IPS-20b (cell line): ENCODE results near the gene RNF10.
A peak's percentile ranks its signal among the peaks of the same experiment; 100 is the strongest.
"Not testable (repeated sequence)": the region's sequence is repeated elsewhere in the genome, so short reads cannot be mapped to it uniquely, and the experiment has no call there.

Experiments
- H3K27ac ChIP-seq: one replicate; pipeline ENCODE4 v1.5.1; 2013; ENCODE audit warnings: low read length
- H3K27me3 ChIP-seq: 2 replicates; pipeline ENCODE4 v1.6.1; 2013; ENCODE audit warnings: mild to moderate bottlenecking, low read length, inconsistent platforms; ENCODE audit not compliant: insufficient read depth
- H3K36me3 ChIP-seq: 2 replicates; pipeline ENCODE4 v1.6.1; 2013; ENCODE audit warnings: low read depth, mild to moderate bottlenecking, inconsistent platforms, low read length, moderate library complexity; ENCODE audit not compliant: insufficient read depth
- H3K4me1 ChIP-seq: 2 replicates; pipeline ENCODE4 v1.6.1; 2013; ENCODE audit warnings: mild to moderate bottlenecking, control low read depth, inconsistent platforms, low read length, moderate library complexity; ENCODE audit not compliant: insufficient read depth
- H3K4me3 ChIP-seq: 2 replicates; pipeline ENCODE4 v1.5.1; 2013; ENCODE audit warnings: mild to moderate bottlenecking, low read length, inconsistent platforms
- H3K9ac ChIP-seq: 2 replicates; pipeline ENCODE4 v1.6.1; 2013; ENCODE audit warnings: low read depth, mild to moderate bottlenecking, inconsistent platforms, low read length, moderate library complexity
- H3K9me3 ChIP-seq: 2 replicates; pipeline ENCODE4 v1.6.1; 2013; ENCODE audit warnings: mild to moderate bottlenecking, low read depth, low read length, inconsistent platforms; ENCODE audit not compliant: insufficient read depth

The RNF10 gene

DNA sequence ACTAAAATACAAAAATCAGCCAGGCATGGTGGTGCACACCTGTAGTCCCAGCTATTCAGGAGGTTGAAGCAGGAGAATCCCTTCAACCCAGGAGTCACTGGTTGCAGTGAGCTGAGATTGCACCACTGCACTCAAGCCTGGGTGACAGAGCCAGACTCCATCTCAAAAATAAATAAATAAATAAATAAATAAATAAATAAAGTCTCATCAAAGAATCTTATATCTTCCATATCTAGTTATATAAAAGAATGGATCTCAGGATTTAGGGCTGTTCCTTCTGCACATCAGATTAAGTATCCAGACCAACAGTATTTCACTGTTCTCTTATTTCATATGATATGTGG, 3.8 kb upstream of the RNF10 start:
- not testable (repeated sequence) for H3K36me3 ChIP-seq, H3K9ac ChIP-seq, H3K4me3 ChIP-seq, H3K4me1 ChIP-seq, H3K27me3 ChIP-seq, H3K9me3 ChIP-seq, H3K27ac ChIP-seq

DNA sequence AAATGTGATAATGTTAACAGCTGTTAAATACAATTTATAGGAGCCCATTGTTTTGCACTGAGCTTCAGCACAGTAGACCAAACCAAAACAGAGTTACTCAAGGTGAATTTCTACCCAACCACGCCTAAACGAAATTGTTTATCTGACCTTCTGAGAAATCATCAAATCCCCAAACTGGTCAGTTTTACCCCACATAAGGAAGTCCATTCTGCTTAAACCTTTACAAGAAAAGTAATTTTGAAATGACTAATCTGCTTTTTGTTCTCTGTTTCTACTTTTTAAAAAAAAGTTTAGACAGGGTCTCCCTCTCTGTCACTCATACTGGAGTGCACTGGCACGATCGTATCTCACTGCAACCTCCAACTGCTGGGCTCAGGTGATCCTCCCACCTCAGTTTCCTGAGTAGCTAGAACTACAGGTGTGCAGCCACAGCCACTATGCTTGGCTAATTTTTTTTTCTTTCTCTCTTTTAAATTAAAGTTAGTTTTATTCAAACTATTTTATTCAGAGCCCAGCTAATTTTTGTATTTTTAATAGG, 1.4 kb upstream of the RNF10 start:
- H3K9me3 ChIP-seq: no peaks in the 10 kb centered on the region
- H3K4me1 ChIP-seq: peaks cover 20% of the 10 kb centered on the region
- peaks cover 21% of the 10 kb centered on the region; the same call in 1 of the 2 replicates for H3K36me3 ChIP-seq
- H3K27me3 ChIP-seq: no peaks in the 10 kb centered on the region
- H3K4me3 ChIP-seq: no peak overlapping the region
- H3K27ac ChIP-seq: no peak overlapping the region
- H3K9ac ChIP-seq: no peak overlapping the region

GRCh38 chr12:120534703-120535655, 823 bp downstream of the RNF10 start:
- Histone ChIP-seq H3K27ac (no peak overlapping the region), H3K9me3 (no peaks in the 10 kb centered on the region), H3K9ac (peak overlapping the region; percentile 77), H3K4me3 (peak overlapping the region; percentile 81), H3K36me3 (peaks cover 34% of the 10 kb centered on the region; the same call in 1 of the 2 replicates), H3K27me3 (no peaks in the 10 kb centered on the region), H3K4me1 (peaks cover 24% of the 10 kb centered on the region)

DNA sequence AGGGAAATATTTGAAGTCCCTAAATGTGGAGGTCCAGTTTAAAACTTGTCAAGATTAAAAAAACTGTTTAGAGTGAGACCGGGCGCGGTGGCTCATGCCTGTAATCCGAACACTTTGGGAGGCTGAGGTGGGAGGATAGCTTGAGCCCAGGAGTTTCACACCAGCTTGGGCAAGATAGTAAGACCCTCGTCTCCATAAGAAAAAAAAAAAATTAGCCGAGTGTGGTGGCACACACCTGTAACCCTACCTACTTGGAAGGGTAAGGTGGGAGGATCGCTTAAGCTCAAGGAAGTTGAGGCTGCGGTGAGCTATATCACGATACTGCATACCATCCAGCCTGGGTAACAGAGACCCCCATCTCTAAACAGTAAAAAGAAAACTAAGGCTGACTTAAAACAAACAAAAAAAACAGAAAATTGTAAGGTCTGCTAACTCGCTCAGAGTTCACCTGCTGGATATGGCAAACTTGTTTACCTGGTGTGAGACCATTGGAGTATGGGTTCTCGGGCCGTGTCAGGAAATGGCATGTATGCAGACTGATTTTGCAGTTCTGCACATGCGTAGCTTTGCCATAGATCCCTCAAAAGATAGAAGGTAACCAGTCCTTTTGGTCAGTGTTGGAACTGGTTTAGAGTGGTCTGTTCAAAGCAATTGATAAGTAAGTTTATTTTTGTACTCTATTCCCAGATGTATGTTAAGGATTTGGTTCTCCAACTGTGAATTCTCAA, 2.1 kb downstream of the RNF10 start:
- Histone ChIP-seq H3K4me3 (peak overlapping the region; percentile 81), H3K36me3 (peaks cover 40% of the 10 kb centered on the region), H3K27me3 (no peaks in the 10 kb centered on the region), H3K9ac (peak overlapping the region; percentile 77; the same call in 1 of the 2 replicates), H3K9me3 (no peaks in the 10 kb centered on the region), H3K4me1 (peaks cover 24% of the 10 kb centered on the region), H3K27ac (no peak overlapping the region)

- Histone ChIP-seq H3K4me1 (peaks cover 24% of the 10 kb centered on the region), H3K4me3 (no peak overlapping the region; the same call in none of the 2 replicates), H3K27ac (no peak overlapping the region), H3K9me3 (no peaks in the 10 kb centered on the region), H3K36me3 (peaks cover 48% of the 10 kb centered on the region), H3K27me3 (no peaks in the 10 kb centered on the region), H3K9ac (peak overlapping the region; percentile 36; the same call in 1 of the 2 replicates)
These were observed 3.7 kb downstream of the RNF10 start for GRCh38 chr12:120537856-120538220.

DNA sequence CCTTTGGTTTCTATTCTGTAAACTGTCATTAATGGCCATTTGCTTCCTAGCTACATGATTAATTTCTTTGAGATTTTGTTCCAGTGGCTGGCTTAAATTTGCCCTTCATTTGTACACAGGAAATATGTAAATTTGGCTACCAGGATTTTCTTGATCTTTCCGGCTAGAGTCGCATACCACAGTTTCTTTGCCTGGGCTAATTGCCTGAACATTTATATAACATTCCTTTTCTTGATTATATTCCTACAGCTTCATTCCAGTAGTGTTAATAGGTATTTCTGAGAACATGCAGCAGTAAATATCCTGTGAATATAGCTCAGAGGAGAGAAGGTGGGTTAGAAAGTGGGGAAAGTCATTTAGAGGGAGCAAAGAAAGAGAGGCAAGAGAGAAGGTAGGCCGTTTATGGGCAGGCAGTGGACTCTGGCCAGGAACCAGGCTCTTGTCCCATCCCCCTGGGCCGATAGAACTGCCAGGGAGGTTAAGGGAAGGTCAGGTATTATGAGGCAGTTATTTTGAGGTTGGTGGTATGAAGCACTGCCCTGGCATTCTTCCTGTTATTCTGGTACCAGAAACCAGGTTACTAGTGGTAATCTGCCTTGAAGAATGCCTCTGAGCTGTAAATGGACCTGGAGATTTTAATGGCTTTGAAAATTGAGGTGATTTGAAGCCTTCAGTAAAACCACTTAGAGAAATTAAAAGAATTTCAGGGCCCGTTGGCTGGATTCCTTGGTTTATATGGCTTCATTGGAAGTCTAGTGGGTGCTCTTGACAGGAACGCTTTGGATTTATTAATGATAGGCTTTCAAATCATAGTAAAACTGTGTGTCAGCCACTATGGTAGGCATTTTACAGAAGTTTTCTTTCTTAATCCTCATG, 4.4 kb downstream of the RNF10 start:
- Histone ChIP-seq H3K36me3 (peaks cover 49% of the 10 kb centered on the region), H3K9me3 (no peaks in the 10 kb centered on the region), H3K27me3 (no peaks in the 10 kb centered on the region), H3K4me3 (no peak overlapping the region; the same call in 1 of the 2 replicates), H3K27ac (no peak overlapping the region), H3K9ac (no peak overlapping the region), H3K4me1 (peaks cover 24% of the 10 kb centered on the region)

DNA sequence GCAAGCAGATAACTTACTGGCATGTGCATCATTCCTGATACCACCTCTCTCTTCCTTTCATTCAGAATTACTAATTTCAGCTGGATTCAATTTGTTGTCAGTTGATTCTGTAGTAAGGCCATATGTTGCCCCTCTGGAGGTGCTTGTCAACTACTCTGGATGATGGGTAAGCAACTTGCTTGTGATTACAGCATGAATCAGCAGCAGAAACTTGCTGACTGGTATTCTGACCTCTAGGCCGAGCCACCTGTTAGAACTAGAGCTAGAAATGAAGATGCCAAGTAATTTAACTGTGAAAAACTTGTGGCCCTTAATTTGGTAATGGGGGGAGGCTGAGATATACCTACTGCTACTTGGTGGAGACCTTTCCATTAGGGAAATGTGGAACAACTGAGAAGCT, 5.1 kb downstream of the RNF10 start:
- no peaks in the 10 kb centered on the region for H3K9me3 ChIP-seq
- no peak overlapping the region for H3K27ac ChIP-seq
- H3K4me3 ChIP-seq: no peak overlapping the region
- H3K4me1 ChIP-seq: peaks cover 24% of the 10 kb centered on the region
- H3K27me3 ChIP-seq: no peaks in the 10 kb centered on the region
- H3K36me3 ChIP-seq: peaks cover 49% of the 10 kb centered on the region
- no peak overlapping the region for H3K9ac ChIP-seq

- H3K9me3 ChIP-seq: no peaks in the 10 kb centered on the region
- H3K27me3 ChIP-seq: no peaks in the 10 kb centered on the region
- H3K4me3 ChIP-seq: no peak overlapping the region
- H3K27ac ChIP-seq: no peak overlapping the region
- peaks cover 52% of the 10 kb centered on the region for H3K36me3 ChIP-seq
- H3K9ac ChIP-seq: no peak overlapping the region
- peaks cover 24% of the 10 kb centered on the region for H3K4me1 ChIP-seq
These were observed 6.3 kb downstream of the RNF10 start for GRCh38 chr12:120540445-120540844.

DNA sequence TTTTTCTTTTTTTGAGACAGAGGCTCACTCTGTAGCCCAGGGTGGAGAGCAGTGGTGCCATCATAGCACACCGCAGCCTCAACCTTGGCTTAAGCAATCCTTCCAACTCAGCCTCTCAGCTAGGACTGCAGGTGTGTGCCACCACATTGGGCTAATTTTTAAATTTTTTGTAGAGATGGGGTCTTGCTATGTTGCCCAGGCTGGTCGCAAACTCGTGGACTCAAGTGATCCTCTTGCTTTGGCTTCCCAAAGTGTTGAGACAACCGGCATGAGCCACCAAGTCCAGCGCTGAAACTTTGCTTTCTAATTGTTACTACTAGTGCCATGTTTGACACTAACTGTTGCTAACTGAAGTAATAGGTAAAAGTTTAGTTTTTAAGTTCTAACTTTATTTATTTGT, 8.0 kb downstream of the RNF10 start:
- H3K9me3 ChIP-seq: no peaks in the 10 kb centered on the region
- H3K27me3 ChIP-seq: no peaks in the 10 kb centered on the region
- H3K4me3 ChIP-seq: no peak overlapping the region
- H3K27ac ChIP-seq: no peak overlapping the region
- no peak overlapping the region for H3K9ac ChIP-seq
- H3K4me1 ChIP-seq: peaks cover 11% of the 10 kb centered on the region; the same call in 1 of the 2 replicates
- peaks cover 51% of the 10 kb centered on the region for H3K36me3 ChIP-seq

DNA sequence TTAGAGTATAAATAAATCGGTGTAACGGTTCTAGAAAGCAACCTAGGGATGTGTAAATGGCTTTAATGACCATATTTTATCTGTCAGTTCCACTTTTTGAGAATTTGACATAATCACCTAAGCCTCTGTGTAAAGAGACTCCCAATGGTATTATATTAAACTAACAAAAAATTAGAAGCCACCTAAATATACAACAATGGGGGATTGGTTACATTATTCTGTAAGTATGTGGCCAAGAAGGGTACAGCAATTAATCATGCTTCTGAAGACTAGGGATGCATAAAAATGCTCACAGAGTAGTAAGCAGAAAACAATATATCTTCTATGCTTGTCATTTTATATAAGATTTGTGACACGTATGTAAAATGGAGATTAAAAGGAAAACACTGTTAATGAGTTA, 10.5 kb downstream of the RNF10 start:
- no peak overlapping the region for H3K9ac ChIP-seq
- H3K36me3 ChIP-seq: peaks cover 57% of the 10 kb centered on the region
- H3K9me3 ChIP-seq: no peaks in the 10 kb centered on the region
- no peaks in the 10 kb centered on the region for H3K4me1 ChIP-seq
- no peak overlapping the region for H3K4me3 ChIP-seq
- H3K27ac ChIP-seq: no peak overlapping the region
- no peaks in the 10 kb centered on the region for H3K27me3 ChIP-seq

GRCh38 chr12:120546050-120546386, 11.9 kb downstream of the RNF10 start:
- H3K9me3 ChIP-seq: no peaks in the 10 kb centered on the region
- H3K9ac ChIP-seq: no peak overlapping the region
- peaks cover 51% of the 10 kb centered on the region for H3K36me3 ChIP-seq
- H3K4me1 ChIP-seq: no peaks in the 10 kb centered on the region
- H3K27ac ChIP-seq: no peak overlapping the region
- no peaks in the 10 kb centered on the region for H3K27me3 ChIP-seq
- H3K4me3 ChIP-seq: no peak overlapping the region
